ENCODE measurements around the gene SLC35F3.

Gene SLC35F3

DNA sequence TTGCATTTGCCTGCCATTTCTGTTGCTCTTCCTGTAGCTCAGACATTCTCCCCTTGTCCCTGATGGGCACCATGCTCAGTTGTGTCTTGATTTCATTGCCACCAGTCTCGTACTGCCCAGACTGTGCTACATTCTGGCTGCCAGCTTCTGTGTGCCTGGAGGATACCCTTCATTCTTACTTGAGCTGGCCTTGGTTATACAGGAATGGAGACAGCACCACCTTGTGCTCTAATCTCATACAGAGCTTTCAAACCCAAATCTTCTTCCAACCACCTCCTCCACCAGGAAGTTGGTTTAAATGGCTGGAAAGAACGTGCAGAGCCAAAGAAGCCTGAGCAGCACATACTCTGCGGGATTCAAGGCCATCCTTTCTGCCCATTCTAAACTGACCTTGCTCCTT lies 165.3 kb downstream of the SLC35F3 start:
- Histone ChIP-seq H3K9me3 (ENCODE audit: insufficient read depth, low read length) (no peaks in the 10 kb centered on the region), H3F3A (ENCODE audit: insufficient read depth) (no peaks in the 10 kb centered on the region), H2AFZ (ENCODE audit: low read depth, low read length, severe bottlenecking) (no peak overlapping the region), H3K9ac (ENCODE audit: low read length) (no peak overlapping the region), H4K20me1 (ENCODE audit: low read depth, low read length) (no peaks in the 10 kb centered on the region), H3K9me2 (replicated peaks; ENCODE audit: insufficient read depth, low read length) (no peaks in the 10 kb centered on the region), H3K27me3 (ENCODE audit: low read length) (no peaks in the 10 kb centered on the region), H3K4me2 (ENCODE audit: low read depth, low read length, poor library complexity, severe bottlenecking) (no peak overlapping the region), H3K4me3 (ENCODE audit: insufficient read depth, low read length, poor library complexity, severe bottlenecking) (no peak overlapping the region), H3K27ac (ENCODE audit: low read depth, low read length) (no peak overlapping the region), H3K79me2 (ENCODE audit: insufficient read depth, low read length) (no peaks in the 10 kb centered on the region), H3K36me3 (ENCODE audit: low read length) (no peaks in the 10 kb centered on the region)
- TF ChIP-seq, protein P1, sequence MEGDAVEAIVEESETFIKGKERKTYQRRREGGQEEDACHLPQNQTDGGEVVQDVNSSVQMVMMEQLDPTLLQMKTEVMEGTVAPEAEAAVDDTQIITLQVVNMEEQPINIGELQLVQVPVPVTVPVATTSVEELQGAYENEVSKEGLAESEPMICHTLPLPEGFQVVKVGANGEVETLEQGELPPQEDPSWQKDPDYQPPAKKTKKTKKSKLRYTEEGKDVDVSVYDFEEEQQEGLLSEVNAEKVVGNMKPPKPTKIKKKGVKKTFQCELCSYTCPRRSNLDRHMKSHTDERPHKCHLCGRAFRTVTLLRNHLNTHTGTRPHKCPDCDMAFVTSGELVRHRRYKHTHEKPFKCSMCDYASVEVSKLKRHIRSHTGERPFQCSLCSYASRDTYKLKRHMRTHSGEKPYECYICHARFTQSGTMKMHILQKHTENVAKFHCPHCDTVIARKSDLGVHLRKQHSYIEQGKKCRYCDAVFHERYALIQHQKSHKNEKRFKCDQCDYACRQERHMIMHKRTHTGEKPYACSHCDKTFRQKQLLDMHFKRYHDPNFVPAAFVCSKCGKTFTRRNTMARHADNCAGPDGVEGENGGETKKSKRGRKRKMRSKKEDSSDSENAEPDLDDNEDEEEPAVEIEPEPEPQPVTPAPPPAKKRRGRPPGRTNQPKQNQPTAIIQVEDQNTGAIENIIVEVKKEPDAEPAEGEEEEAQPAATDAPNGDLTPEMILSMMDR (IDR thresholded peaks at IDR 0.05; ENCODE audit: insufficient read depth, low read length, poor library complexity, severe bottlenecking), result no peak
- no peak for TF ChIP-seq EZH2phosphoT487 (conservative IDR thresholded peaks at IDR 0.05; ENCODE audit: low read length)

DNA sequence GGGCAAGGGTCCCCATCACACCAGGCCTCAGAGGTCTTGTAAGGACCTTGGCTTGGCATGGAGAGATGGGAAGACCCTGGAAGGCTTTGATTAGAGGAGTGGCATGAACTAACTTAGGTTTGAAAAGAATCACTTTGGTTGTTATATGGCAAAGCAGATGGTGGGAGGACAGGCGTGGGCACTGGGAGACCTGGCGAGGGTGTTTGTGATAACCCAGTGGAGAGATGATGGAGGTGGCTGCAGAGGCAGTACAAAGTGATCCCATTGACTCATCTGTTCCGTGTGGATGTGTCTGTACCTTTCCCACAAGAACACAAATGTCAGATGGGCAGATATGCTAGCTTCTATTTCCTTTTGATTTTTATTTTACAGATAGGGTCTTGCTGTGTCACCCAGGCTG lies 168.3 kb downstream of the SLC35F3 start:
- TF ChIP-seq, protein P1 (IDR thresholded peaks at IDR 0.05; ENCODE audit: insufficient read depth, low read length, poor library complexity, severe bottlenecking), result no peak
- TF ChIP-seq EZH2phosphoT487 (conservative IDR thresholded peaks at IDR 0.05; ENCODE audit: low read length), result no peak
- Histone ChIP-seq H3K27me3 (ENCODE audit: low read length) (no peaks in the 10 kb centered on the region), H3K4me3 (ENCODE audit: insufficient read depth, low read length, poor library complexity, severe bottlenecking) (no peak overlapping the region), H3K27ac (ENCODE audit: low read depth, low read length) (no peak overlapping the region), H3K4me2 (ENCODE audit: low read depth, low read length, poor library complexity, severe bottlenecking) (no peak overlapping the region), H3K9me2 (replicated peaks; ENCODE audit: insufficient read depth, low read length) (no peaks in the 10 kb centered on the region), H3F3A (ENCODE audit: insufficient read depth) (no peaks in the 10 kb centered on the region), H4K20me1 (ENCODE audit: low read depth, low read length) (no peaks in the 10 kb centered on the region), H2AFZ (ENCODE audit: low read depth, low read length, severe bottlenecking) (no peak overlapping the region), H3K9ac (ENCODE audit: low read length) (no peak overlapping the region), H3K36me3 (ENCODE audit: low read length) (no peaks in the 10 kb centered on the region), H3K79me2 (ENCODE audit: insufficient read depth, low read length) (no peaks in the 10 kb centered on the region), H3K9me3 (ENCODE audit: insufficient read depth, low read length) (no peaks in the 10 kb centered on the region)

DNA sequence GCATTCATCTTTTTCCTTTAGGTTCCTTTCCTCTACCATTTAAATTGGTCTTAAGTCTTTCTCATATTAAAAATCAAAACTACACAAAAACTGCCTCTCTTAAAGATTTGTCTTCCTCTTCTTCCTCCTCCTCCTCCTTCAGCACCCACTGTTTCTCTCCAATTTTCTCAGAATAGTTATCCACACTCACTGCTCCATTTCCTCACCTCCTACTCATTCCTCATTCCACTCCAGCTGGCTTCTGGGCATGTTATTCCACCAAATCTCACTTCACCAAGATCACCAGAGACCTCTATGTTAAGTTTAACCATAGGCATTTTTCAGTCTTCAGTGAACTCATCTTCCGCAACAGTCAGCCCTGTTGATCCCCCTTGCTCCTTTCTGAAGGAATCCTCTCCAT lies 173.7 kb downstream of the SLC35F3 start:
- Histone ChIP-seq H3K79me2 (ENCODE audit: insufficient read depth, low read length) (no peaks in the 10 kb centered on the region), H3K9me2 (replicated peaks; ENCODE audit: insufficient read depth, low read length) (no peaks in the 10 kb centered on the region), H3K27ac (ENCODE audit: low read depth, low read length) (no peak overlapping the region), H3F3A (ENCODE audit: insufficient read depth) (no peaks in the 10 kb centered on the region), H3K4me3 (ENCODE audit: insufficient read depth, low read length, poor library complexity, severe bottlenecking) (no peak overlapping the region), H3K36me3 (ENCODE audit: low read length) (no peaks in the 10 kb centered on the region), H3K4me2 (ENCODE audit: low read depth, low read length, poor library complexity, severe bottlenecking) (no peak overlapping the region), H3K9ac (ENCODE audit: low read length) (no peak overlapping the region), H3K27me3 (ENCODE audit: low read length) (no peaks in the 10 kb centered on the region), H3K9me3 (ENCODE audit: insufficient read depth, low read length) (no peaks in the 10 kb centered on the region), H4K20me1 (ENCODE audit: low read depth, low read length) (no peaks in the 10 kb centered on the region), H2AFZ (ENCODE audit: low read depth, low read length, severe bottlenecking) (no peak overlapping the region)
- TF ChIP-seq EZH2phosphoT487 (conservative IDR thresholded peaks at IDR 0.05; ENCODE audit: low read length), result no peak
- TF ChIP-seq, protein P1 (IDR thresholded peaks at IDR 0.05; ENCODE audit: insufficient read depth, low read length, poor library complexity, severe bottlenecking), result no peak
